Large intestine (tissue), 3 donors: Measurements from ENCODE around the gene OTUD5. TPM values are rescaled to one million over a fixed set of nuclear protein-coding genes. Genes with fewer than 3 reads are reported as not detected.

ENCODE experiments used
- DNase-seq, 2 donors: peaks; one replicate each; pipeline versions ENCODE4 v3.0.0 to v3.0.0-alpha.2; 2013
- H3K27ac ChIP-seq: one replicate; pipeline ENCODE4 v1.5.1; 2013; ENCODE audit warnings: low read length
- H3K27me3 ChIP-seq: 2 replicates; pipeline ENCODE4 v1.6.1; 2013; ENCODE audit warnings: low read length; ENCODE audit not compliant: control insufficient read depth, insufficient read depth
- H3K36me3 ChIP-seq: 2 replicates; pipeline ENCODE4 v1.6.1; 2013; ENCODE audit warnings: low read length; ENCODE audit not compliant: control insufficient read depth, insufficient read depth
- H3K4me1 ChIP-seq: one replicate; pipeline ENCODE4 v1.6.1; 2013; ENCODE audit warnings: low read length; ENCODE audit not compliant: control insufficient read depth, insufficient read depth
- H3K4me3 ChIP-seq: one replicate; pipeline ENCODE4 v1.5.1; 2013; ENCODE audit warnings: low read length
- H3K9me3 ChIP-seq: one replicate; pipeline ENCODE4 v1.6.1; 2013; ENCODE audit warnings: mild to moderate bottlenecking, low read depth, low read length, moderate library complexity; ENCODE audit not compliant: control insufficient read depth
- WGBS: methylation state at CpG from one replicate; pipeline ENCODE4 v1.1.5; 2013; ENCODE audit warnings: low lambda C conversion rate; ENCODE audit not compliant: insufficient coverage; 5-methylcytosine and 5-hydroxymethylcytosine counted together
- polyA plus RNA-seq: library from polyadenylated mRNA; unstranded; fragments of 120-200 nt; gene quantifications from one replicate; pipeline ENCODE4 v1.2.1, GENCODE V29; 2013

OTUD5 gene
- polyA plus RNA-seq, 1 donor, result 46.9 TPM

DNA sequence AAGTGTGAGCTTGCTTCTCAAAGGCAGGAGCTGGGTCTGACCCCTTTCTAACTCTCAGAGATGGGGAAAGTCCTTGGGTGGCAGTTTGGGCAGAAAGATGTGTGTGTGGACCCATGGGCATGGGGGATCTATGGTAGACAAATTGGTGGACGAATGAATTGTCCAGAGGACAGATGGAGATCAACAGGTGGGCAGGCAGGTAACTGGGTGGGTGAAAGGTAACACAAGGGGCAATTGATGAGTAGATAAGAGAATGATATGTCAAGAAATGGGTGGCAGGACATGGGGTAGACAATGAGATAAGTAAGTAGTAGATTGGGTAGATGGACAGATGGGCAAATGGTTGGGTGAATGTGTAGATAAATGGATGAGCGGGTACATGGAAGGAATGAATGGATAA is 17.2 kb upstream of the OTUD5 start:
- no CpG with 5 or more reads among the region's 2 CpGs for WGBS

DNA sequence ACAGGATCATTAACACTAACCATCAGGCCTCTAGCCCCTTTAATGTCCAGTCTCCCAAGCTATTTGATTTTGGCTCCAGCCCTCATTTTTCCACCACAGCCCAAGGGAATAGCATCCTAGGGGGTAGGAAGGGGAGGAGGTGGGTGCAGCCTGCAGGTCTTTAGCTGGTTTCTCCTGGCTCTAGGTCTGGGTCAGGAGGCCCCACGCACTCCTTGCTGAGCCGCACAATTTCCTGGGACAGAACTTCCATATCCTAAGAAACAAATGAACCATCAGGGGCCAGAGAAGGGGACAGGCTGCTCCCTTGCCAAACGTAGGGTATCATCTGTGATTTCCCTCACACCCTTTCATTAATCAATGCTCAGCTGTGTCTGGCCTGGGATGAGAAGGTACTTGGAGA is 16.6 kb upstream of the OTUD5 start:
- Histone ChIP-seq H3K9me3 (no peaks in the 10 kb centered on the region), H3K27me3 (no peaks in the 10 kb centered on the region), H3K36me3 (peaks cover 27% of the 10 kb centered on the region), H3K27ac (no peak overlapping the region), H3K4me1 (peaks cover 9% of the 10 kb centered on the region), H3K4me3 (no peak overlapping the region)
- no peak for DNase-seq
- WGBS, result no CpG with 5 or more reads among the region's 3 CpGs

More for the DNA sequence above, 17.2 kb upstream of the OTUD5 start:
- no peak for DNase-seq
- H3K4me3 ChIP-seq, result no peak overlapping the region
- no peak overlapping the region for H3K27ac ChIP-seq
- peaks cover 9% of the 10 kb centered on the region for H3K4me1 ChIP-seq
- H3K36me3 ChIP-seq, result peaks cover 27% of the 10 kb centered on the region
- H3K9me3 ChIP-seq, result no peaks in the 10 kb centered on the region
- no peaks in the 10 kb centered on the region for H3K27me3 ChIP-seq

- Histone ChIP-seq H3K4me3 (peak overlapping the region; percentile 24), H3K27me3 (no peaks in the 10 kb centered on the region), H3K9me3 (no peaks in the 10 kb centered on the region), H3K27ac (no peak overlapping the region), H3K36me3 (peaks cover 18% of the 10 kb centered on the region), H3K4me1 (peaks cover 9% of the 10 kb centered on the region)
- DNase-seq, result peak in 1 of 2 donors; percentile 32
- WGBS, result 100% methylated on average over 1 of the region's 13 CpGs
These were observed 15.1 kb upstream of the OTUD5 start for GRCh38 chrX:48972220-48973164.

- peaks cover 18% of the 10 kb centered on the region for H3K36me3 ChIP-seq
- H3K4me3 ChIP-seq, result peak within 1 kb of the TSS; percentile 24
These were observed 14.1 kb upstream of the OTUD5 start, which contains the start of gene KCND1 for GRCh38 chrX:48971249-48972219. TSS of gene KCND1 (minus strand) at chrX:48971844. CDS start at chrX:48970271, 1,573 bp downstream.

GRCh38 chrX:48969471-48969870 is 12.1 kb upstream of the OTUD5 start:
- H3K4me1 ChIP-seq, result peaks cover 9% of the 10 kb centered on the region
- H3K9me3 ChIP-seq, result no peaks in the 10 kb centered on the region
- WGBS, result no CpG with 5 or more reads among the region's 28 CpGs
- H3K36me3 ChIP-seq, result peaks cover 4% of the 10 kb centered on the region
- no peaks in the 10 kb centered on the region for H3K27me3 ChIP-seq
- H3K4me3 ChIP-seq, result no peak overlapping the region
- DNase-seq, result no peak
- H3K27ac ChIP-seq, result no peak overlapping the region

More at GRCh38 chrX:48971249-48972219, 14.1 kb upstream of the OTUD5 start, which contains the start of gene KCND1:
- Histone ChIP-seq H3K27me3 (no peaks in the 10 kb centered on the region), H3K27ac (no peak within 1 kb of the TSS), H3K4me1 (peaks cover 9% of the 10 kb centered on the region), H3K9me3 (no peaks in the 10 kb centered on the region)
- DNase-seq, result peak; percentile 24 to 27
- no CpG with 5 or more reads among the region's 28 CpGs for WGBS

GRCh38 chrX:48968377-48968776 is 11.0 kb upstream of the OTUD5 start:
- Histone ChIP-seq H3K9me3 (no peaks in the 10 kb centered on the region), H3K36me3 (no peaks in the 10 kb centered on the region), H3K4me3 (no peak overlapping the region), H3K4me1 (peaks cover 9% of the 10 kb centered on the region), H3K27me3 (no peaks in the 10 kb centered on the region), H3K27ac (no peak overlapping the region)
- DNase-seq, result no peak
- no CpG with 5 or more reads among the region's 1 CpG for WGBS

DNA sequence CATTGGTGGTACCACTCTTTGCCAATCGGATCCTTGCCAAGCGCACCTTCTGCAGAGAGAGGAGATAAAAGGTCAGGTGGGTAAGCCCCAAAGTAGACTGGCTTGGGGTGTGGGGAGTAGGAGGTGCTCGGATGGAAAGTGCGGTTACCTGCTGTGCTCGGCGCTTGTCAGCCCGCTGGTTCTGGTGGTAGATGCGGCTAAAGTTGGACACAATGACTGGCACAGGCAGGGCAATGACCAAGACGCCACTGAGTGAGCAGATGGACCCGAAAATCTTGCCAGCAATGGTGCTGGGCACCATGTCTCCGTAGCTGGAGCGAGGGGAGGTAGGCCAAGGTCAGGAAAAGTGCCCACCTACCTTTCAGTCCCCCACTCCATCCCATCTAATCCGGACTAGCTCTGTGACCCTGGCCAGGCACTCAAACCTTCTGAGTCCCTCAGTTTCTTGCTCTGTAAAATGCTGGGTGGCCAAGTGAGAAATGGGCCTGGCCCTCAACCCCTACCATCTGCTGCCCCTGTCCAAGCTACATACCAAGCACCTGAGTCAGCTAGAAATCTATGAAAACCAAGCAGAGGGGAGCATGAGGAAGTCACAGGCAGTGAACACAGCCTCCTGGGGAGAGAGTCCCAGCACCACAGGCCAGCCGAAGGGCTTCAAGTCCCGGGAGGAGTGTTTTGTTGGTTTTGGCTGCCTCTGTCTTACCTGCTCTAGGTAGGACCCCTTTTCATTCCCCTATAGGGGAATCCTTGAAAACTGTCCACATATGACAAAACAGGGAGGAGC is 9.6 kb upstream of the OTUD5 start:
- no CpG with 5 or more reads among the region's 15 CpGs for WGBS
- Histone ChIP-seq H3K27ac (no peak overlapping the region), H3K36me3 (no peaks in the 10 kb centered on the region), H3K4me3 (no peak overlapping the region), H3K4me1 (peaks cover 11% of the 10 kb centered on the region), H3K27me3 (no peaks in the 10 kb centered on the region), H3K9me3 (no peaks in the 10 kb centered on the region)
- no peak for DNase-seq

DNA sequence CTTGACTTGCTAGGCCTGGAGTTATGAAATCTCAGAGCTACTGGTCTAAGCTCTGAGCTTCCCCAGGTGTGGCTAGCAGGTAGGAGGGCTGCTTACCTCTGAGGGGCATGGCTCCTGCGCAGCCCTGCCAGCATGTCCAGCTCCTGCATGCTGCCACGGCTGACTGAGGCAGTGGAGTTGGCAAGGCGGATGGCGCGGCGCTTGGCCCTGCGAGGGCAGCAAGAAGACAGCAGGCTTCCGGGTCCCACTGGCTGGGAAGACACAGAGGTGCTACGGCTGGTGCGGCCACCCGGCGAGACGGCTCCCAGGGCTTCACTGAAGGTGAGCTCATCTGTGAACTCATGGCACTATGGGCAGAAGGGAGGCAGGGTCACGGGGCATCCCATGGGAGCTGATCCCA is 8.6 kb upstream of the OTUD5 start:
- Histone ChIP-seq H3K36me3 (no peaks in the 10 kb centered on the region), H3K4me3 (no peak overlapping the region), H3K27ac (no peak overlapping the region), H3K4me1 (peaks cover 13% of the 10 kb centered on the region), H3K27me3 (no peaks in the 10 kb centered on the region), H3K9me3 (no peaks in the 10 kb centered on the region)
- no CpG with 5 or more reads among the region's 14 CpGs for WGBS
- no peak for DNase-seq

GRCh38 chrX:48961585-48962091 is 4.2 kb upstream of the OTUD5 start:
- Histone ChIP-seq H3K27ac (peak overlapping the region; percentile 70), H3K27me3 (no peaks in the 10 kb centered on the region), H3K4me1 (peaks cover 19% of the 10 kb centered on the region), H3K4me3 (no peak overlapping the region), H3K9me3 (no peaks in the 10 kb centered on the region), H3K36me3 (no peaks in the 10 kb centered on the region)
- DNase-seq, result peak; percentile 64 to 77
- WGBS, result no CpG with 5 or more reads among the region's 5 CpGs
